ENCODE measurements around the gene COPS9.

COPS9 gene

GRCh38 chr2:240107477-240107796 lies 28.7 kb downstream of the COPS9 start:
- no peak overlapping the region for H3K27ac ChIP-seq
- no peak for DNase-seq
- H3K36me3 ChIP-seq: no peaks in the 10 kb centered on the region
- TF ChIP-seq, protein P1, sequence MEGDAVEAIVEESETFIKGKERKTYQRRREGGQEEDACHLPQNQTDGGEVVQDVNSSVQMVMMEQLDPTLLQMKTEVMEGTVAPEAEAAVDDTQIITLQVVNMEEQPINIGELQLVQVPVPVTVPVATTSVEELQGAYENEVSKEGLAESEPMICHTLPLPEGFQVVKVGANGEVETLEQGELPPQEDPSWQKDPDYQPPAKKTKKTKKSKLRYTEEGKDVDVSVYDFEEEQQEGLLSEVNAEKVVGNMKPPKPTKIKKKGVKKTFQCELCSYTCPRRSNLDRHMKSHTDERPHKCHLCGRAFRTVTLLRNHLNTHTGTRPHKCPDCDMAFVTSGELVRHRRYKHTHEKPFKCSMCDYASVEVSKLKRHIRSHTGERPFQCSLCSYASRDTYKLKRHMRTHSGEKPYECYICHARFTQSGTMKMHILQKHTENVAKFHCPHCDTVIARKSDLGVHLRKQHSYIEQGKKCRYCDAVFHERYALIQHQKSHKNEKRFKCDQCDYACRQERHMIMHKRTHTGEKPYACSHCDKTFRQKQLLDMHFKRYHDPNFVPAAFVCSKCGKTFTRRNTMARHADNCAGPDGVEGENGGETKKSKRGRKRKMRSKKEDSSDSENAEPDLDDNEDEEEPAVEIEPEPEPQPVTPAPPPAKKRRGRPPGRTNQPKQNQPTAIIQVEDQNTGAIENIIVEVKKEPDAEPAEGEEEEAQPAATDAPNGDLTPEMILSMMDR (IDR thresholded peaks at IDR 0.05; ENCODE audit: low read depth, low read length): no peak
- no peaks in the 10 kb centered on the region for H3K9me3 ChIP-seq (ENCODE audit: severe bottlenecking)
- H3K4me3 ChIP-seq (ENCODE audit: low read depth, low read length): no peak overlapping the region
- H3K27me3 ChIP-seq (ENCODE audit: insufficient read depth, low read depth, severe bottlenecking): peaks cover 86% of the 10 kb centered on the region

DNA sequence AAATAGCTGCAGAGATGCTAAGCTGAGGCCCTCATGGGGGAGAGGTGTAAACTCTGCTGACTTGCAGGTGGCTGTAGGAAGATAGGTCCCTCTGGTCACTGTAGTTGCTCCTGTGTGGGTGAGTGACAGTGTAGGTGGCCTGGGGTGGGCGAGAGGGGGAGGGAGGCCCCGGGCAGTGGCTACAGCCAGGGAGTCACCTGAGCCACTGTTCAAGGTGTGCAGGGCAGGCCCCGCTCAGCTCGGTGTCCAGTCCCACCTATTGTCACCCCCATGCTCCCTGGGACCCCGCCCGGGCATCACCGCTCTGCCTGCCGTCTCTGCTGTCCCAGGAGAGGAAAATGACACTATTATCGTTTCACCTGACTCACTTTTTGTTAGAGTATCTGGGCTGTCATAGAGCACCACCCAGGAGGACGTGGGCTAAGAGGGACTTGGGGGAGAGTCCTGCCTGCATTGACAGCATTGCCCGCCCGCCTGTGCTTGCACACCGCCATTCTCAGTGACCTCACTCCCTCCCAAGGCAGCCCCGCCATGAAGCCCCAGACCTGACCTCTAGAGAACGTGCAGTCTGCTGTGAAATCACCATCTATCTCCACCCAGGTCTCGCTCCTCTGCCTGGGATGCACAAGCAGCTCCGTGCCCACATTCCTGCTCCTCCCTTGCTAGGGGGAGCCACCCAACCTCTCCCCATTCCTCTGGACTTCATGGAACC lies 29.2 kb downstream of the COPS9 start:
- H3K27me3 ChIP-seq (ENCODE audit: insufficient read depth, low read depth, severe bottlenecking): peaks cover 83% of the 10 kb centered on the region
- no peak for DNase-seq
- no peak overlapping the region for H3K4me3 ChIP-seq (ENCODE audit: low read depth, low read length)
- TF ChIP-seq, protein P1 (IDR thresholded peaks at IDR 0.05; ENCODE audit: low read depth, low read length): no peak
- no peaks in the 10 kb centered on the region for H3K36me3 ChIP-seq
- H3K9me3 ChIP-seq (ENCODE audit: severe bottlenecking): no peaks in the 10 kb centered on the region
- no peak overlapping the region for H3K27ac ChIP-seq

- TF ChIP-seq, protein P1 (IDR thresholded peaks at IDR 0.05; ENCODE audit: low read depth, low read length): no peak
- no peak for DNase-seq
- Histone ChIP-seq H3K36me3 (no peaks in the 10 kb centered on the region), H3K9me3 (ENCODE audit: severe bottlenecking) (no peaks in the 10 kb centered on the region), H3K4me3 (ENCODE audit: low read depth, low read length) (no peak overlapping the region), H3K27ac (no peak overlapping the region), H3K27me3 (ENCODE audit: insufficient read depth, low read depth, severe bottlenecking) (peaks cover 83% of the 10 kb centered on the region)
Observed at GRCh38 chr2:240105982-240106381, 30.1 kb downstream of the COPS9 start.

DNA sequence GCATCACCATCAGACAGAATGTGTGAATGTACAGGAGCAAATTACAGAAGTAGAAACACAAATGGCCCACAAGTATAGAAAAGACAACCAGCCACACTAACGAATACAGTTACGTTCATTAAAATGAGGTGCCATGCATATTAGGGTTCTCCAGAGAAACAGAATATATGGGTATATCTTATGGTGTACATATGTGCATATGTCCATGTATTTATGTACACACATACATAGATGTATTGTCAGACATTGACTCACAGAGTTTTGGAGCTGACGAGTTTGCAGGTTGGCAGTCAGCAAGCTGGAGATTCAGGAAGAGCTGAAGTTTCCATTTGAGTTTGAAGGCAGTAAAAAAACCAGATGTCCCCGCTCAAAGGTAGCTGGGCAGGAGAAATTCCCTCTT lies 33.0 kb downstream of the COPS9 start:
- peaks cover 7% of the 10 kb centered on the region for H3K9me3 ChIP-seq (ENCODE audit: severe bottlenecking)
- no peak overlapping the region for H3K4me3 ChIP-seq (ENCODE audit: low read depth, low read length)
- no peaks in the 10 kb centered on the region for H3K36me3 ChIP-seq
- no peak overlapping the region for H3K27ac ChIP-seq
- H3K27me3 ChIP-seq (ENCODE audit: insufficient read depth, low read depth, severe bottlenecking): peaks cover 92% of the 10 kb centered on the region
- TF ChIP-seq, protein P1 (IDR thresholded peaks at IDR 0.05; ENCODE audit: low read depth, low read length): no peak
- no peak for DNase-seq

GRCh38 chr2:240098349-240098748 lies 37.8 kb downstream of the COPS9 start:
- DNase-seq: no peak
- Histone ChIP-seq H3K9me3 (ENCODE audit: severe bottlenecking) (peaks cover 18% of the 10 kb centered on the region), H3K27ac (no peak overlapping the region), H3K27me3 (ENCODE audit: insufficient read depth, low read depth, severe bottlenecking) (peaks cover 96% of the 10 kb centered on the region), H3K4me3 (ENCODE audit: low read depth, low read length) (no peak overlapping the region), H3K36me3 (no peaks in the 10 kb centered on the region)
- TF ChIP-seq, protein P1 (IDR thresholded peaks at IDR 0.05; ENCODE audit: low read depth, low read length): no peak
